Nephron progenitor cell (in vitro differentiated cells): ENCODE results near the gene MTF1.

Experiments
- DNase-seq: peaks from one replicate; pipeline ENCODE4 v3.0.0; 2021
- H3K27ac Mint-ChIP-seq: 2 replicates; pipeline ENCODE4 v1.8.0; 2021; ENCODE audit warnings: mild to moderate bottlenecking, moderate library complexity, mixed read lengths
- H3K27me3 Mint-ChIP-seq: 2 replicates; pipeline ENCODE4 v1.8.0; 2021; ENCODE audit warnings: mild to moderate bottlenecking, low read depth, mixed read lengths; ENCODE audit not compliant: poor library complexity
- H3K36me3 Mint-ChIP-seq: 2 replicates; pipeline ENCODE4 v1.8.0; 2021; ENCODE audit warnings: low read depth, mixed read lengths
- H3K4me1 Mint-ChIP-seq: 2 replicates; pipeline ENCODE4 v1.8.0; 2021; ENCODE audit warnings: mixed read lengths
- H3K4me3 Mint-ChIP-seq: 2 replicates; pipeline ENCODE4 v1.8.0; 2021; ENCODE audit warnings: mild to moderate bottlenecking, moderate library complexity, mixed read lengths
- H3K9me3 Mint-ChIP-seq: 2 replicates; pipeline ENCODE4 v1.8.0; 2021; ENCODE audit warnings: mild to moderate bottlenecking, moderate library complexity, mixed read lengths
- TF ChIP-seq, protein P1 (sequence below): fragments of 200-600 bp; sonication (generic); IDR thresholded peaks from 2 replicates; pipeline ENCODE4 v1.5.0; 2021; ENCODE audit warnings: antibody characterized with exemption

Gene MTF1

DNA sequence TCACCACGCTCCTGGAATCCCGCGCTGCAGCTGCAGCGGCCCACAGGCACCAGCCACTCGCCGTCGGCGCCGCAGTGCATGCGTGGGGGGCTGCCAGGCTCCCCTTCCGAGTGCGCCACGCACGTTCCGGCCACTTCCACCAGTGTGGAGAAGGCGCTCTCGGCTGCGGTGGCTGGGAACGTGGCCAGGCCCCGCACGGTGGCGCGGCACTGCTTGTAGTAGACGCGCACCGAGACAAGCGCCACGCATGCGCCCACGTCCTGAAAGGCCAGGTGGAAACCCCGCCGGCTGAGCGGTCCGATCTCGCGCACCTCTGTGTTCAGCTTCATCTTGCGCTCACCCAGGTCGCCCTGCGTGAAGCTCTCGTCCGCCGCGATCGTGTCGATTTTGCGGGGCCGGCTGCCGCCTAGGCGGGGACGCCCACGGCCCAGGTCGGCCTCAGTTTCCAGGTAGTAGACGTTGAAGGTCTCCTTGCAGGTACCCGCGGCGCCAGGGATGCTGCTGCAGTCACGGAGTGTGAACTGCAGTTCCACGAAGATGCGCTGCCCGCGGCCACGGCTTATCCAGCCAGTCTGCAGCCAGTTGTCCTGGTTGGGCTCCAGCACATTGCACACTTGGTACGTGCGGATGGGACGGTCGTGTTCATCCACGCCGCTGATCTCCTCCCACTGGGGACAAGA is 97.8 kb downstream of the MTF1 start:
- no peak overlapping the region for H3K27ac Mint-ChIP-seq
- H3K4me1 Mint-ChIP-seq, result peaks cover 5% of the 10 kb centered on the region
- H3K4me3 Mint-ChIP-seq, result no peak overlapping the region
- peaks cover 5% of the 10 kb centered on the region for H3K9me3 Mint-ChIP-seq
- TF ChIP-seq, protein P1, sequence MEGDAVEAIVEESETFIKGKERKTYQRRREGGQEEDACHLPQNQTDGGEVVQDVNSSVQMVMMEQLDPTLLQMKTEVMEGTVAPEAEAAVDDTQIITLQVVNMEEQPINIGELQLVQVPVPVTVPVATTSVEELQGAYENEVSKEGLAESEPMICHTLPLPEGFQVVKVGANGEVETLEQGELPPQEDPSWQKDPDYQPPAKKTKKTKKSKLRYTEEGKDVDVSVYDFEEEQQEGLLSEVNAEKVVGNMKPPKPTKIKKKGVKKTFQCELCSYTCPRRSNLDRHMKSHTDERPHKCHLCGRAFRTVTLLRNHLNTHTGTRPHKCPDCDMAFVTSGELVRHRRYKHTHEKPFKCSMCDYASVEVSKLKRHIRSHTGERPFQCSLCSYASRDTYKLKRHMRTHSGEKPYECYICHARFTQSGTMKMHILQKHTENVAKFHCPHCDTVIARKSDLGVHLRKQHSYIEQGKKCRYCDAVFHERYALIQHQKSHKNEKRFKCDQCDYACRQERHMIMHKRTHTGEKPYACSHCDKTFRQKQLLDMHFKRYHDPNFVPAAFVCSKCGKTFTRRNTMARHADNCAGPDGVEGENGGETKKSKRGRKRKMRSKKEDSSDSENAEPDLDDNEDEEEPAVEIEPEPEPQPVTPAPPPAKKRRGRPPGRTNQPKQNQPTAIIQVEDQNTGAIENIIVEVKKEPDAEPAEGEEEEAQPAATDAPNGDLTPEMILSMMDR, result no peak
- H3K27me3 Mint-ChIP-seq, result peaks cover 52% of the 10 kb centered on the region
- DNase-seq, result no peak
- no peaks in the 10 kb centered on the region for H3K36me3 Mint-ChIP-seq
